ENCODE results near the gene CDH1. TPM values are rescaled to one million over a fixed set of nuclear protein-coding genes. Genes with fewer than 3 reads are reported as not detected.

Gene CDH1
- total and polyA plus RNA-seq, 12 donors, result 0.01 to 0.82 (median 0.34) TPM; not detected in 7

DNA sequence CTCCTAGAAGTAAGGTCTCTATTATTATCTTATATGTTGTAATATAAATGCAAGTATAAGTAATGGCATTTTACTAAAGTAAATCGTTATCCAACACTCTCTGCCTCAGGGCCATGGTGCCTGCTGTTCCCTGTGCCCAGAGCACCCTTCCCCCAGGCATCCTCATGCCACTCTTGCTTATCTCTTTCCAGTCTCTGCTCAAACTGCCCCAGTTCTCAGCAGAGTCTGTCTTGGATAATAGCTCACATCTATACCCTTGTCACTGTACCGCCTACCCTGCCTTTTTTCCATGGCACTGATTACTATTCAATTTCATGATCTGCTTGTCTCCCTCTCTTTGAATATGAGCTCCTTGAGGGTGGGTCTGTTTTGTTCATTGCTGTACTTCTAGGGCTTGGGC, 31.7 kb downstream of the CDH1 start:
- peaks cover 0 to 33% (median 13%) of the 10 kb centered on the region in 7 donors for H3K27me3 ChIP-seq
- DNase-seq (no peak), ATAC-seq (no peak)
- 81 to 87% methylated on average over 2 of the region's 2 CpGs for WGBS, 2 donors
- intact Hi-C loops (cut with DNase I), result no loop called here
- TF ChIP-seq, protein P1, sequence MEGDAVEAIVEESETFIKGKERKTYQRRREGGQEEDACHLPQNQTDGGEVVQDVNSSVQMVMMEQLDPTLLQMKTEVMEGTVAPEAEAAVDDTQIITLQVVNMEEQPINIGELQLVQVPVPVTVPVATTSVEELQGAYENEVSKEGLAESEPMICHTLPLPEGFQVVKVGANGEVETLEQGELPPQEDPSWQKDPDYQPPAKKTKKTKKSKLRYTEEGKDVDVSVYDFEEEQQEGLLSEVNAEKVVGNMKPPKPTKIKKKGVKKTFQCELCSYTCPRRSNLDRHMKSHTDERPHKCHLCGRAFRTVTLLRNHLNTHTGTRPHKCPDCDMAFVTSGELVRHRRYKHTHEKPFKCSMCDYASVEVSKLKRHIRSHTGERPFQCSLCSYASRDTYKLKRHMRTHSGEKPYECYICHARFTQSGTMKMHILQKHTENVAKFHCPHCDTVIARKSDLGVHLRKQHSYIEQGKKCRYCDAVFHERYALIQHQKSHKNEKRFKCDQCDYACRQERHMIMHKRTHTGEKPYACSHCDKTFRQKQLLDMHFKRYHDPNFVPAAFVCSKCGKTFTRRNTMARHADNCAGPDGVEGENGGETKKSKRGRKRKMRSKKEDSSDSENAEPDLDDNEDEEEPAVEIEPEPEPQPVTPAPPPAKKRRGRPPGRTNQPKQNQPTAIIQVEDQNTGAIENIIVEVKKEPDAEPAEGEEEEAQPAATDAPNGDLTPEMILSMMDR (IDR thresholded peaks at IDR 0.05), result no peak
- no peaks in the 10 kb centered on the region for H3K36me3 ChIP-seq
- H3K27ac ChIP-seq, result no peak overlapping the region
- no peaks in the 10 kb centered on the region for H3K4me1 ChIP-seq
- H3K9me3 ChIP-seq, result no peaks in the 10 kb centered on the region
- no peak overlapping the region for H3K4me3 ChIP-seq

DNA sequence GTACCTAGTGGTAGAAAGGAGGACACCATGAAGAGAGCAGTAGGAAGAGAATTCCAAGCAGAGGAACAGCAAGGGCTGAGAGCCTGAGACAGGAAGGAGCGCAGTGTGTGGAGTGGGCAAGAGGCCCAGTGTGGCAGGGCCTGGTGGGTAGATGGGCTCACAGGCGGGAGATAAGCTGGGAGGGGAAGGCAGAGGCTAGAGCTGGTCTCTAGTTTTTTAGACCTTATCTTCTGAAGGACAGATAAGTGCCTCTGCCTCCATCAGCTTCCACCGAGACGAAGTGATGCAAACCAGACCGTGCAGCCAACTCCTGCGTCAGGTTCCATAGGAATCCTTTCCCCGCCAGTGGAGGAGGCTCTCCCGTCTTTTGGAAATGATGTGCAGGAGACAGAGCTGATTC, 33.6 kb downstream of the CDH1 start:
- ATAC-seq, result no peak
- Histone ChIP-seq H3K27ac (no peak overlapping the region), H3K4me1 (no peaks in the 10 kb centered on the region), H3K4me3 (no peak overlapping the region), H3K36me3 (no peaks in the 10 kb centered on the region), H3K9me3 (no peaks in the 10 kb centered on the region), H3K27me3 (peaks cover 0 to 34% (median 13%) of the 10 kb centered on the region in 7 donors)
- TF ChIP-seq, protein P1 (IDR thresholded peaks at IDR 0.05), result no peak
- 13 to 25% methylated on average over 8 of the region's 8 CpGs for WGBS, 2 donors
- intact Hi-C loops (cut with DNase I), result no loop called here
- no peak for DNase-seq

DNA sequence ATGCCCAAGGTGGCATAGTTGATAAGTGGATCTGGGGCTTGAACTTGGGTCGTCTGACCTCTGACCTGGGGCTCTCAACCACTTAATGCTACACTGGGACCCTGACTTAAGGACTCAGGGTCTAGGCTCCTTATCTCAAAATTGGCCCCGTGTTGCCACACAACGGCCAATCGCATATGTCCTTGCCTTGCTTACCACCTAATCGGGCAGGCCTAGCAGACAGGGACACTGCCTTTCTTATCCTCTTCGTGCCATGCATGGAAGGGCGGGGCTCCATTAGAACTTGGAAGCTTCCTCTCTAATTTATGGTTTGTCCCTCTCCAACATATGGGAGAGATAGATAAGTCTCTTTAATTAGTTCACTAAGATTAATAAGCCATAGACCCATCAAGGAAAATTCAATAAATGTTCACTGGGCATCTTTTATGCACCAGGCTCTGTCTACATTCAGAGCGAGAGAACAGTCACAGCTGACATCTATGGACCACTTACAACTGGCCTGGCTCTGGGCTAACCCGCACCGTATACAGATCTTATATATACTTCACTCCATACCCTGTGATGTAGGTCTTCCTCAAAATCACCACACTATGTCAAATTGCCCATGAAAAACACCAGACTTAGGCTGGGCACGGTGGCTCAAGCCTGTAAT, 35.1 kb downstream of the CDH1 start:
- intact Hi-C loops (cut with DNase I), result no loop called here
- WGBS, 2 donors, result 88 to 90% methylated on average over 11 of the region's 11 CpGs
- ATAC-seq, result no peak

DNA sequence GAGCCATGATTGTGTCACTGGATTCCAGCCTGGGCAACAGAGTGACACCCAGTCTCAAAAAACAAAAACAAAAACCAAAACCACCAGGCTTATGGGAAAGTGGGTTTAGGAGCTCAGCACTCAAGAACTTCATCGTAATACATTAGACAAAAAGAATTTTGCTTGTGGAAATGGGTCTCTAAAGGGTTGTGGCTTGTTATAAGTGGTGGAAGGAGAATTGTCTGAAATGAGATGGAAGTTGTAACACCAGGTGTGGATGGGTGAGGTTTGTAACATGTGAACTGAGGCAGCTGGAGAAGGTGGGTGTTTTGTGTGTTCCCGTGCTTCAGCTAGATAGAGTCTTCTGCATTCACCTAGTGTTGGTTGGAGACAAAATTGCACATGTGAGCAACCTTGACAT, 35.8 kb downstream of the CDH1 start:
- no peak overlapping the region for H3K27ac ChIP-seq
- H3K4me3 ChIP-seq, result no peak overlapping the region
- intact Hi-C loops (cut with DNase I), result no loop called here
- peaks cover 0 to 30% (median 13%) of the 10 kb centered on the region in 7 donors for H3K27me3 ChIP-seq
- no peaks in the 10 kb centered on the region for H3K4me1 ChIP-seq
- no peak for ATAC-seq
- WGBS, 2 donors, result 92 to 97% methylated on average over 2 of the region's 2 CpGs
- H3K36me3 ChIP-seq, result no peaks in the 10 kb centered on the region
- TF ChIP-seq, protein P1 (IDR thresholded peaks at IDR 0.05), result no peak
- no peaks in the 10 kb centered on the region for H3K9me3 ChIP-seq
- DNase-seq, result no peak

More for the DNA sequence above, 35.1 kb downstream of the CDH1 start:
- Histone ChIP-seq H3K4me1 (no peaks in the 10 kb centered on the region), H3K27ac (no peak overlapping the region), H3K9me3 (no peaks in the 10 kb centered on the region), H3K36me3 (no peaks in the 10 kb centered on the region), H3K27me3 (peaks cover 0 to 30% (median 13%) of the 10 kb centered on the region in 7 donors), H3K4me3 (no peak overlapping the region)
- TF ChIP-seq, protein P1 (IDR thresholded peaks at IDR 0.05), result no peak
- no peak for DNase-seq

Data from heart right ventricle (tissue), 16 donors.